ENCODE measurements around the gene GRIN1.

DNA sequence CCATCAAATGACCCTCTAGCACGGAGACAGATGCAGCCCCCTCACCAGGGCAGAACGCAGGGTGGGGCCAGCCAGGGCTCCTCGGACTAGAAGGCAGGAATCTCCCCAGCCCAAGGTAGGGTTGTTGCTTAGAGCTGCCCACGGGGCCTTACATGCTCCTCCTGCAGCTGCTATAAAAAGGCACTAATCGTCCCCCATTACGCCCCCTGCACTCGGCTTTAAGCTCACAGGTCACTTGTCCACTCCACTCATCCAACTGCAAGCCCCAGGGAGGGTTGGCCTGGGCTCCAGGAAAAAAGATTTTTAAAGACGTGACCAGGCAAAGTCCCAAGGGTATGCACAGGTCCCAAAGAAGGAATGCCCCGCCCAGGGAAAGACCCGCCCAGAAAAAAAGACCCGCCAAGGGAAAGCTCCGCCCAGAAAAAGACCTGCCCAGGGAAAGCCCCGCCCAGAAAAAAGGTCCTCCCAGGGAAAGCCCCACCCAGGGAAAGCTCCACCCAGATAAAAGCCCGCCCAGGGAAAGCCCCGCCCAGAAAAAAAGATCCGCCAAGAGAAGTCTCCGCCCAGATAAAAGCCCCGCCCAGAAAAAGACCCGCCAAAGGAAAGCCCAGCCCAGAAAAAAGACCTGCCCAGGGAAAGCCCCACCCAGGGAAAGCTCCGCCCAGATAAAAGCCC, 11.1 kb downstream of the GRIN1 start:
- TF ChIP-seq CTCF (conservative IDR thresholded peaks at IDR 0.05; ENCODE audit: low read length) (no peak), EZH2phosphoT487 (IDR thresholded peaks at IDR 0.05; ENCODE audit: borderline replicate concordance, low read depth, low read length) (no peak)
